PFSK-1 (cell line): Measurements from ENCODE around the gene LAMB4.

ENCODE experiments used
- FOXP2 ChIP-seq: optimal IDR thresholded peaks from 2 replicates; pipeline ENCODE3; 2011; ENCODE audit warnings: borderline replicate concordance, control low read depth, inconsistent platforms; ENCODE audit not compliant: insufficient read depth; ENCODE audit errors: extremely low read length, extremely low read depth
- POLR2AphosphoS5 ChIP-seq: IDR thresholded peaks from 2 replicates; pipeline ENCODE4 v1.6.1; 2012; ENCODE audit warnings: low read depth, mild to moderate bottlenecking, control low read depth, low read length, moderate library complexity
- SIN3A ChIP-seq: IDR thresholded peaks from 2 replicates; pipeline ENCODE4 v1.6.1; 2012; ENCODE audit warnings: mild to moderate bottlenecking, low read length, moderate library complexity, borderline replicate concordance; ENCODE audit not compliant: insufficient read depth
- TAF1 ChIP-seq: IDR thresholded peaks from 2 replicates; pipeline ENCODE4 v1.6.1; 2012; ENCODE audit warnings: low read length, control low read depth, borderline replicate concordance; ENCODE audit not compliant: insufficient read depth
- TF ChIP-seq, protein P1 (sequence below), 2 experiments: IDR thresholded peaks; 2 replicates each; pipeline versions ENCODE4 v1.6.1 to v1.8.0; 2011 to 2012; ENCODE audit warnings: low read depth in 2 of 2, low read length in 2 of 2, control low read depth in 1 of 2, inconsistent platforms in 1 of 2, mild to moderate bottlenecking in 1 of 2, moderate library complexity in 1 of 2; ENCODE audit not compliant: insufficient read depth in 1 of 2

Gene LAMB4

DNA sequence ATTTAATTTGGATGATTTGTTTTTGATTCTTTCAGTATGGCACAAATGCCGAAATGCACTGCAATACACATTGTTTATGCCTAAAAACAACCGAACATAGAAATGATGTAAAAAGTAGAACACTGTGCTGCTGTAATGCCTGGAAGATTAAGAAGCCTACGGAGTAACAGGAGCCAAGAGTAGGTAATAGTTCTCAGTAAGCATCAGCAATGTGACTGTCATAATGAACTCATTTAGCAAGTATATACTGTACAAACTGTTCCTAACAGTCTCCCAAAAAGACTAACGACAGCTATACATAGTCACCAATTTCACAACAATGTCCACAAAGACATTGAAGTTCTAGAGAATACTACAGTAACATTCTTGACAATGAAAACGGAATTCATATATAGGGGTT lies 19.0 kb upstream of the LAMB4 start:
- TF ChIP-seq SIN3A (no peak), POLR2AphosphoS5 (no peak), TAF1 (no peak), FOXP2 (no peak)
- TF ChIP-seq, protein P1, sequence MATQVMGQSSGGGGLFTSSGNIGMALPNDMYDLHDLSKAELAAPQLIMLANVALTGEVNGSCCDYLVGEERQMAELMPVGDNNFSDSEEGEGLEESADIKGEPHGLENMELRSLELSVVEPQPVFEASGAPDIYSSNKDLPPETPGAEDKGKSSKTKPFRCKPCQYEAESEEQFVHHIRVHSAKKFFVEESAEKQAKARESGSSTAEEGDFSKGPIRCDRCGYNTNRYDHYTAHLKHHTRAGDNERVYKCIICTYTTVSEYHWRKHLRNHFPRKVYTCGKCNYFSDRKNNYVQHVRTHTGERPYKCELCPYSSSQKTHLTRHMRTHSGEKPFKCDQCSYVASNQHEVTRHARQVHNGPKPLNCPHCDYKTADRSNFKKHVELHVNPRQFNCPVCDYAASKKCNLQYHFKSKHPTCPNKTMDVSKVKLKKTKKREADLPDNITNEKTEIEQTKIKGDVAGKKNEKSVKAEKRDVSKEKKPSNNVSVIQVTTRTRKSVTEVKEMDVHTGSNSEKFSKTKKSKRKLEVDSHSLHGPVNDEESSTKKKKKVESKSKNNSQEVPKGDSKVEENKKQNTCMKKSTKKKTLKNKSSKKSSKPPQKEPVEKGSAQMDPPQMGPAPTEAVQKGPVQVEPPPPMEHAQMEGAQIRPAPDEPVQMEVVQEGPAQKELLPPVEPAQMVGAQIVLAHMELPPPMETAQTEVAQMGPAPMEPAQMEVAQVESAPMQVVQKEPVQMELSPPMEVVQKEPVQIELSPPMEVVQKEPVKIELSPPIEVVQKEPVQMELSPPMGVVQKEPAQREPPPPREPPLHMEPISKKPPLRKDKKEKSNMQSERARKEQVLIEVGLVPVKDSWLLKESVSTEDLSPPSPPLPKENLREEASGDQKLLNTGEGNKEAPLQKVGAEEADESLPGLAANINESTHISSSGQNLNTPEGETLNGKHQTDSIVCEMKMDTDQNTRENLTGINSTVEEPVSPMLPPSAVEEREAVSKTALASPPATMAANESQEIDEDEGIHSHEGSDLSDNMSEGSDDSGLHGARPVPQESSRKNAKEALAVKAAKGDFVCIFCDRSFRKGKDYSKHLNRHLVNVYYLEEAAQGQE (IDR thresholded peaks at IDR 0.05; ENCODE audit: insufficient read depth in 1 of 2, low read depth in 2 of 2, low read length in 2 of 2), result no peak

DNA sequence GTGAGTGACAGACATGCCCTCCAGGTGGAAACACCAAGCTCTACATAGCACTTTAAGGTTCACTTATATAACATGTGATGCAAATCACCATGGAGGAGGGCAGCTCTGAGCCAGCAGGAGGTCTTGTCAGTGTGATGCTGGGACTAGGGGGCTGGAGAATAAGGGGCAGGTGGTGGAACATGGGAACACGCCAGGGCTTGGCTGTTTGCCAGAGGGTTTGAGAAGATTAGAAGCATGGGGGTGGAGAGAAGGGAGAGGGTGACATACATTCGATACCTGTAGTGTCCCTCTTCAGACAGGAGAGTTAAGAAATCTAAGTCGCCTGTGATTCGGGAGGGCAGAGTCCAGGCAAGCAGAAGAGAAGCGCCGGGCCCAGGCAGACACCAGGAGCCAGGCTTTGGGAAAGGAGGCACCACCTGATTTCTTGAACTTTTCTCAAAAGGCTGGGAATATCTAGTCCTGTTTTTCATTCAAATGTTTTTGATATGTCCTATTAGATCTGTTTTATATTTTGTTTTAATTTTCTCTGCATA lies 16.9 kb upstream of the LAMB4 start:
- TF ChIP-seq POLR2AphosphoS5 (no peak), FOXP2 (no peak), SIN3A (no peak), TAF1 (no peak)
- TF ChIP-seq, protein P1 (IDR thresholded peaks at IDR 0.05; ENCODE audit: insufficient read depth in 1 of 2, low read depth in 2 of 2, low read length in 2 of 2), result no peak

DNA sequence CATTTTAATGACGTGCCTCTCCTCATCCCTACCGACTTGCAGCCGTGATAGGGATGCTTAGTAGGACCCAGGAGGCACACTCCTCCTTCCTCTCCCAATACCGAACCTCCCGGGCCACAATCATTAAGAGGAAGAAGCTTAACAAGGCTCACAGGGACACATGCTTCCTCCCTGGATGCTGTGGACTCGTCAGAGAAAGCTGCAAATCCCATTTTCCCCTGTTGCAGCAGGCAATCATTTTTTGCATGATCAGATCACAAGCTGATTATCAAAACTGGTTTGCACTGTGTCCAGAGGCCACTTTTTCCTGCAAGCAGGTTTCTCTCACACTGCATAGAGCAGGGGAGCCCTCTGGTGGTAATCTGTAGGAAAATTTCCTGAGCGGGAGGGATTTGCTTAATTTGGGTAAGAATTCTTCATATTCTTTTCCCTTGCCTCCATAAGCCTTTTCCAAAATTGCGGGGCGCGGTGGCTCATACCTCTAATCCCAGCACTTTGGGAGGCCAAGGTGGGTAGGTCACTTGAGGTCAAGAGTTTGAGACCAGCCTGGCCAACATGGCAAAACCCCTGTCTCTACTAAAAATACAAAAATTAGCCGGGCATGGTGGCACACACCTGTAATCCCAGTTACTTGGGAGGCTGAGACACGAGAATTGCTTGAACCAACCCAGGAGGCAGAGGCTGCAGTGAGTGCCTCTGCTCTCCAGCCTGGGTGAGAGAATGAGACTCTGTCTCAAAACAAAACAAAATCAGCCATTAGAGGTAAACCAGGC lies 16.1 kb upstream of the LAMB4 start:
- TF ChIP-seq SIN3A (no peak), TAF1 (no peak), FOXP2 (no peak), POLR2AphosphoS5 (no peak)
- TF ChIP-seq, protein P1 (IDR thresholded peaks at IDR 0.05; ENCODE audit: insufficient read depth in 1 of 2, low read depth in 2 of 2, low read length in 2 of 2), result no peak

DNA sequence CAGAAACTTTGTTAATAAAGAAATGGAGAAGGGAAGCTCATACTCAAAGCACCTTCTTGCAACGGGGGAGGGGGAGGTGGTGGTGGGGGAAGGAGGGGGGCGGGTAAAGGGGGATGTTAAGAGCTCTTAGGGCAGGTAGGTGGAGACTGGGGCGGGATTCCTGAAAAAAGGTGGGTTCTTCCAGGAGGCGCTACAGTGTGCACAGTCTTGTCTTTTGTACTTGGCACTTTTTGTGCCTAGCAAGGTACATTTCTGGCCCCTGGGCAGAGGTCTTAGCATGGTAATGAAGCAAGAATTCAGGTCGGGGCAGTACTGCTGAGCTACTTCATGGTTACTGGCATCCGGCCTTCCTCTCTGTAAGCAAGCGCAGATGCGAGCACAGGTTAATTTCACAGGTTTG lies 15.2 kb upstream of the LAMB4 start:
- TF ChIP-seq, protein P1 (IDR thresholded peaks at IDR 0.05; ENCODE audit: insufficient read depth in 1 of 2, low read depth in 2 of 2, low read length in 2 of 2), result no peak
- TF ChIP-seq TAF1, result no peak
- no peak for TF ChIP-seq SIN3A
- TF ChIP-seq FOXP2, result no peak
- no peak for TF ChIP-seq POLR2AphosphoS5

DNA sequence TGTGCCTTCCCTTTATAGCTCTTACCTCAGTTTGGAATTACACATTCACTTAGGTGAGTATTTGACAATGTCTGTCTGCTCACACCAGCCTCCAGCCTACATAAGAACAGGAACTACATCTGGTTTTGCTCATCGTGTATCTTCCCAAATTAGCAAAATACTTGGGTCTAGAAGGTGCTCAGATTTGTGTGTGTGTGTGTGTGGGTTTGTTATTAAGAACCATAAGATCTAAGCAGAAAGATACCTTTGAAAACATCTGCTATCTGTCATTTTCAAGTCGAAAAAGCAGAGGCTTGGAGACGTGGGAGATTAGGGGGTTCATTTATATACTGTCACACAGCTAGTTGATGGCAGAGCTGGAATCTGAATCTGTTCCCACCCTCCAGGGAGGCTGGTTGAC lies 14.8 kb upstream of the LAMB4 start:
- no peak for TF ChIP-seq FOXP2
- no peak for TF ChIP-seq POLR2AphosphoS5
- no peak for TF ChIP-seq SIN3A
- TF ChIP-seq, protein P1 (IDR thresholded peaks at IDR 0.05; ENCODE audit: insufficient read depth in 1 of 2, low read depth in 2 of 2, low read length in 2 of 2), result no peak
- TF ChIP-seq TAF1, result no peak
